CD8-positive, alpha-beta memory T cell (primary cell): ENCODE measurements around the gene TAF11L14. TPM values are rescaled to one million over a fixed set of nuclear protein-coding genes. Genes with fewer than 3 reads are reported as not detected.

Source experiments
- polyA plus RNA-seq: library from polyadenylated mRNA; unstranded; fragments of 300-500 nt; fragmentation: Illumina TruSeq; gene quantifications from one replicate; pipeline ENCODE4 v1.2.3, GENCODE V29; 2021
- total RNA-seq, 2 experiments: library from RNA; stranded (reverse); gene quantifications; one replicate each; pipeline ENCODE4 v1.2.3, GENCODE V29; 2021

TAF11L14 gene
- total and polyA plus RNA-seq, 3 experiments from 2014 or later, result not detected

Other genes starting within 250 kb of the TAF11L14 start
- gene TAF11L2, start 136.2 kb upstream of the TAF11L14 start, total RNA-seq, result not detected
- gene TAF11L2, start 136.2 kb upstream of the TAF11L14 start, polyA plus RNA-seq, result not detected
- not detected for gene TAF11L3, start 116.1 kb upstream of the TAF11L14 start, total RNA-seq
- not detected for gene TAF11L3, start 116.1 kb upstream of the TAF11L14 start, polyA plus RNA-seq
- not detected for gene TAF11L4, start 112.7 kb upstream of the TAF11L14 start, total RNA-seq
- not detected for gene TAF11L4, start 112.7 kb upstream of the TAF11L14 start, polyA plus RNA-seq
- gene TAF11L5, start 109.2 kb upstream of the TAF11L14 start, total RNA-seq, result not detected
- not detected for gene TAF11L5, start 109.2 kb upstream of the TAF11L14 start, polyA plus RNA-seq
- gene TAF11L6, start 105.8 kb upstream of the TAF11L14 start, total RNA-seq, result not detected
- not detected for gene TAF11L6, start 105.8 kb upstream of the TAF11L14 start, polyA plus RNA-seq
- not detected for gene TAF11L7, start 48.7 kb upstream of the TAF11L14 start, total RNA-seq
- not detected for gene TAF11L7, start 48.7 kb upstream of the TAF11L14 start, polyA plus RNA-seq
- not detected for gene TAF11L8, start 43.5 kb upstream of the TAF11L14 start, total RNA-seq
- not detected for gene TAF11L8, start 43.5 kb upstream of the TAF11L14 start, polyA plus RNA-seq
- not detected for gene TAF11L9, start 40.1 kb upstream of the TAF11L14 start, total RNA-seq
- not detected for gene TAF11L9, start 40.1 kb upstream of the TAF11L14 start, polyA plus RNA-seq
- not detected for gene TAF11L10, start 36.6 kb upstream of the TAF11L14 start, total RNA-seq
- gene TAF11L10, start 36.6 kb upstream of the TAF11L14 start, polyA plus RNA-seq, result not detected
- gene TAF11L11, start 30.3 kb upstream of the TAF11L14 start, total RNA-seq, result not detected
- not detected for gene TAF11L11, start 30.3 kb upstream of the TAF11L14 start, polyA plus RNA-seq
- gene TAF11L12, start 24.1 kb upstream of the TAF11L14 start, total RNA-seq, result not detected
- gene TAF11L12, start 24.1 kb upstream of the TAF11L14 start, polyA plus RNA-seq, result not detected
- not detected for gene TAF11L13, start 2.4 kb upstream of the TAF11L14 start, total RNA-seq
- not detected for gene TAF11L13, start 2.4 kb upstream of the TAF11L14 start, polyA plus RNA-seq